Measurements from ENCODE around the gene ARHGEF6. TPM values are rescaled to one million over a fixed set of nuclear protein-coding genes. Genes with fewer than 3 reads are reported as not detected.

ARHGEF6 gene
- total RNA-seq, 1 donor from 2014 or later = 8.7 TPM

DNA sequence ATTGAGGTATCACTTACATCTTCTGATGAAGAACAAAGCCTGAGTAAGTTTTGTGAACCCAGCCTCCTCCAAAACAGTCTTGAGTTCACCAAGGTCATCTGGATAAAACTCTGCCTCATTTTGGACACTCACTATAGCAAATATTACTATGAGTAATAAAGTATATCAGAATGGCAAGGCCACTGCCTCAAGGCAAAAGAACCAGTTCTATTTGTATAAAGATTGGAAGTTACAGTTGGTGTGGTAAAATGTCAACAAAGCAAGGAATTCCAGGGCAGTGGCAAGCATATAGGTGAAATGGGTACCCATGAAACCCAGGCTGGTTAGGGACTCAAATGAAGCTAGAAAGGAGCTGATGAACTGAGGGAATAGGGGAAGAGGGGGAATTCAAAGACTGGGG, 2.4 kb upstream of the ARHGEF6 start:
- Mint-ChIP-seq H3K27me3 (ENCODE audit: unreplicated experiment) (peaks cover 3% of the 10 kb centered on the region), H3K4me3 (ENCODE audit: unreplicated experiment) (no peak overlapping the region), H3K9me3 (ENCODE audit: unreplicated experiment) (peaks cover 7% of the 10 kb centered on the region), H3K27ac (ENCODE audit: unreplicated experiment) (no peak overlapping the region), H3K36me3 (ENCODE audit: unreplicated experiment) (no peaks in the 10 kb centered on the region), H3K4me1 (ENCODE audit: unreplicated experiment) (peaks cover 2% of the 10 kb centered on the region)
- TF ChIP-seq, protein P1, sequence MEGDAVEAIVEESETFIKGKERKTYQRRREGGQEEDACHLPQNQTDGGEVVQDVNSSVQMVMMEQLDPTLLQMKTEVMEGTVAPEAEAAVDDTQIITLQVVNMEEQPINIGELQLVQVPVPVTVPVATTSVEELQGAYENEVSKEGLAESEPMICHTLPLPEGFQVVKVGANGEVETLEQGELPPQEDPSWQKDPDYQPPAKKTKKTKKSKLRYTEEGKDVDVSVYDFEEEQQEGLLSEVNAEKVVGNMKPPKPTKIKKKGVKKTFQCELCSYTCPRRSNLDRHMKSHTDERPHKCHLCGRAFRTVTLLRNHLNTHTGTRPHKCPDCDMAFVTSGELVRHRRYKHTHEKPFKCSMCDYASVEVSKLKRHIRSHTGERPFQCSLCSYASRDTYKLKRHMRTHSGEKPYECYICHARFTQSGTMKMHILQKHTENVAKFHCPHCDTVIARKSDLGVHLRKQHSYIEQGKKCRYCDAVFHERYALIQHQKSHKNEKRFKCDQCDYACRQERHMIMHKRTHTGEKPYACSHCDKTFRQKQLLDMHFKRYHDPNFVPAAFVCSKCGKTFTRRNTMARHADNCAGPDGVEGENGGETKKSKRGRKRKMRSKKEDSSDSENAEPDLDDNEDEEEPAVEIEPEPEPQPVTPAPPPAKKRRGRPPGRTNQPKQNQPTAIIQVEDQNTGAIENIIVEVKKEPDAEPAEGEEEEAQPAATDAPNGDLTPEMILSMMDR (IDR thresholded peaks at IDR 0.05) = no peak
- no peak for DNase-seq (ENCODE audit: extremely low spot score, unreplicated experiment)

DNA sequence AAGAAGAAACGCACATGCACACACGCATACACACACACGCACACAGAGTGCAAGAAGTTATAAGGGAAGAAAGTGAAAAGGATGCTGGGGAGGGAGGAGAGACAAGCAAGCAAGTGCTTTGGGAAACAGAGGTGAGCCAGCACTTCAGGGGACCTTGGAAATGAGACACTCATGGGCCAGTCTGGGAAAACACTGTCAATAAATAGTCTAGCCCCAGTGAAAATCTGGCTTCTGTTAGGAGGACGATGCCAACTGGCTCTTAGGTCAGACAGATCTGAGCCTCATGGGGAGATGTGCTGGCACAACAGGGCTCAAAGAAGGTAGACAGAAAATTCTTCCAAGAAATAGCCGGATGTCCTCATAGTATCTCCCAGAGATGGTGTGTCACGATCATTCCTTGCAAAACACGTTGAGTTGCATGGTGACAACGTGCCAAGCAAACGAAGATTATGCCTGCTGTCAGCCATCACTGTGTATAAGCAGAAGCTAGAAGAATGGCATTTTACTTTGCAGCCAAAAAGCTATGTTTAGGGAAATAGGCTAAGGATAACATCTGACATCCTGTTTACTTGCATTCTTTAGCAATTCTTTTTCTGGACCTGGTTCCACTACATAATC, 557 bp upstream of the ARHGEF6 start:
- H3K36me3 Mint-ChIP-seq (ENCODE audit: unreplicated experiment) = no peaks in the 10 kb centered on the region
- peaks cover 7% of the 10 kb centered on the region for H3K9me3 Mint-ChIP-seq (ENCODE audit: unreplicated experiment)
- no peak for DNase-seq (ENCODE audit: extremely low spot score, unreplicated experiment)
- H3K4me3 Mint-ChIP-seq (ENCODE audit: unreplicated experiment) = no peak overlapping the region
- TF ChIP-seq, protein P1 (IDR thresholded peaks at IDR 0.05) = no peak
- H3K4me1 Mint-ChIP-seq (ENCODE audit: unreplicated experiment) = peaks cover 2% of the 10 kb centered on the region
- H3K27me3 Mint-ChIP-seq (ENCODE audit: unreplicated experiment) = peaks cover 3% of the 10 kb centered on the region
- no peak overlapping the region for H3K27ac Mint-ChIP-seq (ENCODE audit: unreplicated experiment)

DNA sequence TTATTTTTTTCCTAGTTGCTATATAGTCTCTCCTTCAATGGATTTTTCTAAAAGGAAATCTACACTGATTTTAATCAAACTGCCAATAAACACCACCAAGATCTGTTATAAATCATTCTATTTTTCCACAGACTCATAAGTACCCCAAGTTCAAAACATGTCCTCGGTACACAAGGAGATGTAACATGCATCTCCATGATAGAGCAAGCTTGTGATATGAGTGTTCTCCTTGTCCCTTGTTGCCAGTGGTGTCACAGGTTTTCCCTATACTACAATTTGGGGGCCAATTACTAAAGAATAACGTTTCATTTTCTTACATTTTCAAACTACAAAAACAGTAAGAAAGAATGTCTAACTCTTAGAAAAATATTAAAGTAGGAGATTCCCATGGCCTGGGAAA, 491 bp downstream of the ARHGEF6 start:
- Mint-ChIP-seq H3K4me1 (ENCODE audit: unreplicated experiment) (peaks cover 2% of the 10 kb centered on the region), H3K36me3 (ENCODE audit: unreplicated experiment) (no peaks in the 10 kb centered on the region), H3K9me3 (ENCODE audit: unreplicated experiment) (peaks cover 14% of the 10 kb centered on the region), H3K4me3 (ENCODE audit: unreplicated experiment) (no peak overlapping the region), H3K27ac (ENCODE audit: unreplicated experiment) (no peak overlapping the region), H3K27me3 (ENCODE audit: unreplicated experiment) (peaks cover 6% of the 10 kb centered on the region)
- TF ChIP-seq, protein P1 (IDR thresholded peaks at IDR 0.05) = no peak
- DNase-seq (ENCODE audit: extremely low spot score, unreplicated experiment) = no peak

DNA sequence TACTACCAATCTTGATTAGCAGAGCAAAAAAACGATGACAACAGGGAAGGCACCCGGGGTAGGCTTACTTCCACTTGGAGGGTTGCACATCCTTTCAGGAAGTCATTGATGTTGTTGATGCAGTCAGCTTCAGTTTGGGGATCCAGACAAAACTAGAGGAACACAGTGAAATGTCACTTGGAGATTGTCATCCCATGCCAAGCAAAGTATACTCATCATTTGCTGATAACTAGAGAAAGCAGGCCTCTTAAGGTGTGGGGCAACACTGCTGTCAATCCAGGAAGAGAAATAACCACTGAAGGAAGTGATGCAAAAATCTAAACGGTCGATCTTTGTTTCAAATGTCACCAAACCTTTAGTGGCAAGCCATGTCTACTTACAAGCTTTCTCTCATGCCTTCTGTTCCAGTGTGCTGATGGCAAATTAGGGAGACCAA, 1.4 kb downstream of the ARHGEF6 start:
- TF ChIP-seq, protein P1 (IDR thresholded peaks at IDR 0.05) = no peak
- no peak for DNase-seq (ENCODE audit: extremely low spot score, unreplicated experiment)
- no peak overlapping the region for H3K4me3 Mint-ChIP-seq (ENCODE audit: unreplicated experiment)

DNA sequence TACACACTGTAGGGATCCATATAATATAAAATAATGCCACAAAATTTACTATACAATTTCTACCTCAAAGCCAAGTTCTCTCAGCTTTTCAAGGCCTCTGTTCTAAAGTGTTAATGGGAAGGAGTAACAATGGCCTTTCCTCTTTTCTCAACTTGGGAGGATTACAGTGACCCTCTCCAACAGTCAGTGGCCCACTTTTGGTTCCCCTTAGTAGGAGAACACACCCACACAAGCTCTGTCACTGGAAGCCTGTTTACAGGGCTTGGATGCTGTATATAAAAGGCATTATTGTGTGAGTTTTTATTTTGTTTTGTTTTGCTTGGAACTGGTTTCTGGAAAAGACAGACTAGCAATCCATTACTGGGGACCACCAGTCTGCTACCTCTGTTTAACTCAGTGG, 1.8 kb downstream of the ARHGEF6 start:
- TF ChIP-seq, protein P1 (IDR thresholded peaks at IDR 0.05) = no peak
- no peak overlapping the region for H3K27ac Mint-ChIP-seq (ENCODE audit: unreplicated experiment)
- no peaks in the 10 kb centered on the region for H3K36me3 Mint-ChIP-seq (ENCODE audit: unreplicated experiment)
- H3K27me3 Mint-ChIP-seq (ENCODE audit: unreplicated experiment) = peaks cover 11% of the 10 kb centered on the region
- no peak for DNase-seq (ENCODE audit: extremely low spot score, unreplicated experiment)
- peaks cover 14% of the 10 kb centered on the region for H3K9me3 Mint-ChIP-seq (ENCODE audit: unreplicated experiment)
- H3K4me1 Mint-ChIP-seq (ENCODE audit: unreplicated experiment) = peaks cover 2% of the 10 kb centered on the region
- H3K4me3 Mint-ChIP-seq (ENCODE audit: unreplicated experiment) = no peak overlapping the region

More for the DNA sequence above, 1.4 kb downstream of the ARHGEF6 start:
- H3K36me3 Mint-ChIP-seq (ENCODE audit: unreplicated experiment) = no peaks in the 10 kb centered on the region
- H3K27ac Mint-ChIP-seq (ENCODE audit: unreplicated experiment) = no peak overlapping the region
- H3K27me3 Mint-ChIP-seq (ENCODE audit: unreplicated experiment) = peaks cover 11% of the 10 kb centered on the region
- peaks cover 14% of the 10 kb centered on the region for H3K9me3 Mint-ChIP-seq (ENCODE audit: unreplicated experiment)
- H3K4me1 Mint-ChIP-seq (ENCODE audit: unreplicated experiment) = peaks cover 2% of the 10 kb centered on the region
